Tibial nerve (tissue), 3 donors: ENCODE results near the gene HEXD.

Experiments
- CTCF ChIP-seq, 5 experiments: fragments of 200-600 bp in 3 of 5; fragments of 450-650 bp in 2 of 5; sonication (generic) in 3 of 5; IDR thresholded peaks; one replicate each; pipeline ENCODE4 v1.5.1; 2016 to 2019; ENCODE audit warnings: antibody characterized with exemption in 5 of 5, mild to moderate bottlenecking in 3 of 5, moderate library complexity in 2 of 5
- POLR2A ChIP-seq, 2 donors: fragments of 450-650 bp; IDR thresholded peaks; one replicate each; pipeline ENCODE4 v1.6.1; 2017; ENCODE audit warnings: antibody characterized with exemption in 2 of 2, mild to moderate bottlenecking in 2 of 2, moderate library complexity in 2 of 2

GRCh38 chr17:82446649-82447048, 28.5 kb downstream of the HEXD start:
- TF ChIP-seq POLR2A (IDR thresholded peaks at IDR 0.05) (no peak), CTCF (IDR thresholded peaks at IDR 0.05) (no peak)
